Measurements from ENCODE around the gene NFIA.

The NFIA gene

DNA sequence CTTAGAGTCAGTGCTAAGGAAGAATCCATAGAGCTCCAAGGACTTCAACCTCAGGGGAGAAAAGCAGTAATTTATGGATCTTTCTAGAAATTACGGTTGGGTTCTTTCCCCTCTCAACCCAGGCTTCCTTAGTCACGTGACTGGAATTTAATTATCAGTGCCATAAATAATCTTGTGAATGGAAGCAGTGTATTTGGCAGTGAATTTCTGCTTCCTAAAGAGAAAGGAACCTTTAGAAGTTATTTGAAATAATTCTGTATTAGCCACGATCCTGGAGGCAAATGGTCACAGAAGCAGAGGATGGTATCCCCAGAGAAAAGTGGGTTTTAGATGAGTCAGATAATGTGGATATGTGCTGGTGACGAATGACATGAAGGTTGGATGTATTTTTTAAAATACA is 89.6 kb downstream of the NFIA start:
- peaks cover 3% of the 10 kb centered on the region for H3K79me2 ChIP-seq
- no peaks in the 10 kb centered on the region for H3K27me3 ChIP-seq (ENCODE audit: control insufficient read depth, insufficient read depth, low read length)
- no peaks in the 10 kb centered on the region for H3K36me3 ChIP-seq (ENCODE audit: control insufficient read depth, insufficient read depth, low read length)
- no peak overlapping the region for H3K4me2 ChIP-seq (ENCODE audit: low read length)
- H3K9me3 ChIP-seq (ENCODE audit: control insufficient read depth, low read length): no peaks in the 10 kb centered on the region
- H3K4me3 ChIP-seq (ENCODE audit: low read depth, low read length): no peak overlapping the region
- H3K4me1 ChIP-seq: peaks cover 18% of the 10 kb centered on the region
- H3K27ac ChIP-seq: no peak overlapping the region
- TF ChIP-seq, protein P1, sequence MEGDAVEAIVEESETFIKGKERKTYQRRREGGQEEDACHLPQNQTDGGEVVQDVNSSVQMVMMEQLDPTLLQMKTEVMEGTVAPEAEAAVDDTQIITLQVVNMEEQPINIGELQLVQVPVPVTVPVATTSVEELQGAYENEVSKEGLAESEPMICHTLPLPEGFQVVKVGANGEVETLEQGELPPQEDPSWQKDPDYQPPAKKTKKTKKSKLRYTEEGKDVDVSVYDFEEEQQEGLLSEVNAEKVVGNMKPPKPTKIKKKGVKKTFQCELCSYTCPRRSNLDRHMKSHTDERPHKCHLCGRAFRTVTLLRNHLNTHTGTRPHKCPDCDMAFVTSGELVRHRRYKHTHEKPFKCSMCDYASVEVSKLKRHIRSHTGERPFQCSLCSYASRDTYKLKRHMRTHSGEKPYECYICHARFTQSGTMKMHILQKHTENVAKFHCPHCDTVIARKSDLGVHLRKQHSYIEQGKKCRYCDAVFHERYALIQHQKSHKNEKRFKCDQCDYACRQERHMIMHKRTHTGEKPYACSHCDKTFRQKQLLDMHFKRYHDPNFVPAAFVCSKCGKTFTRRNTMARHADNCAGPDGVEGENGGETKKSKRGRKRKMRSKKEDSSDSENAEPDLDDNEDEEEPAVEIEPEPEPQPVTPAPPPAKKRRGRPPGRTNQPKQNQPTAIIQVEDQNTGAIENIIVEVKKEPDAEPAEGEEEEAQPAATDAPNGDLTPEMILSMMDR (IDR thresholded peaks at IDR 0.05): no peak
- no peak overlapping the region for H2AFZ ChIP-seq
- no peak overlapping the region for H3K9ac ChIP-seq

DNA sequence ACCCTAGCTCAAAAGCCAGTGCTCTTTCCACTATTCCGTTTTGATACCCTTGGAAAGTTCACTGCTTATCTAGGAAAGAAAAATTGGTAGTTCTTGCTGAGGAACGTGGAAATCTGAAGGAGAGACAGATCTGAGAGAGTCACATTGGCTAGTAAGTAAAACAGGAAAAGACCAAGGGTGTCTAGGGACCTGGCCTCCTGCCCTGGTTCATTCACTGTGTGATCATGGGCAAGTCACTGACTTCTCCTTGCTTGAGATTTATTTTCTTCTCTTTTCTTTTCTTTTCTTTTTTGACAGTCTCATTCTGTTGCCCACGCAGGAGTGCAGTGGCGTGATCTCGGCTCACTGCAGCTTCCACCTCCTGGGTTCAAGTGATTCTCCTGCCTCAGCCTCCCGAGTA is 90.8 kb downstream of the NFIA start:
- TF ChIP-seq, protein P1 (IDR thresholded peaks at IDR 0.05): no peak
- no peak overlapping the region for H3K4me2 ChIP-seq (ENCODE audit: low read length)
- peaks cover 18% of the 10 kb centered on the region for H3K4me1 ChIP-seq
- no peaks in the 10 kb centered on the region for H3K9me3 ChIP-seq (ENCODE audit: control insufficient read depth, low read length)
- H3K4me3 ChIP-seq (ENCODE audit: low read depth, low read length): no peak overlapping the region
- H2AFZ ChIP-seq: no peak overlapping the region
- no peak overlapping the region for H3K9ac ChIP-seq
- H3K27me3 ChIP-seq (ENCODE audit: control insufficient read depth, insufficient read depth, low read length): no peaks in the 10 kb centered on the region
- no peak overlapping the region for H3K27ac ChIP-seq
- H3K79me2 ChIP-seq: peaks cover 3% of the 10 kb centered on the region
- no peaks in the 10 kb centered on the region for H3K36me3 ChIP-seq (ENCODE audit: control insufficient read depth, insufficient read depth, low read length)

DNA sequence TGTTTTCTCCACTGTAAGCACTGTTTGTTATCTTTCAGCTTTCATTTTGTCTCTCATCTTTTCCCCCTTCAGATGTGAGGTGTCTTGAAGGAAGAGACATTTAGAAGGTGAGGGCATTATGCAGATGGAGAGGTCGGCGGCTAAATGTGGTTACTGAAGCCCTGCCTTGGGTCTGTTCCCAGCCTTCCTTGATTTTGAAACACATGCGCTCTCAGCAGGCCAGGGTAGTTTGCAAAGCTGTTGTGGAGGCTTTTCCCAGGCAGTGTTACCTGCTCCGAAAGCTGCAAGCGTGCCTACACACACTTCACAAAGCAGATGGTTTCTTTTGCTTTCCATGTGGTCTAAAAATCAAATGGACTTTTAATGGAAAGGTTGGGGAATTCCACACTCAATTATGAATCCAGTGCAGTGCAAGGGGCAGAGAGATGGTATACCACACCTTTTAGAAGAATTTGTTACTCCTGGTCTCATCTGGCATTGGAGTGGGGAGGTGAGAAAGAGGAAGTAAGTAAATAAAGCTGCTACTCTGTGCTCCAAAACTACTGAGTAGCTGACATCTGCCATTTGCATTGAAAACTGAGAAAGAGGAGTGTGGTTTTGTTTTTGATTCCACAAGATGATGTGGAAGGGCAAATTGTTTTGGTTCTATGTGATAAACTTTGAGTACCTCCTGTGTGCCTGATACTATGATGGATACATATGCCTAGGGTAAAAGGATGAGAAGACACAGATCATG is 91.9 kb downstream of the NFIA start:
- Histone ChIP-seq H3K36me3 (ENCODE audit: control insufficient read depth, insufficient read depth, low read length) (no peaks in the 10 kb centered on the region), H3K27me3 (ENCODE audit: control insufficient read depth, insufficient read depth, low read length) (no peaks in the 10 kb centered on the region), H3K27ac (no peak overlapping the region), H3K9me3 (ENCODE audit: control insufficient read depth, low read length) (no peaks in the 10 kb centered on the region), H3K79me2 (peaks cover 3% of the 10 kb centered on the region), H2AFZ (no peak overlapping the region), H3K9ac (no peak overlapping the region), H3K4me1 (peaks cover 14% of the 10 kb centered on the region), H3K4me2 (ENCODE audit: low read length) (no peak overlapping the region), H3K4me3 (ENCODE audit: low read depth, low read length) (no peak overlapping the region)
- TF ChIP-seq, protein P1 (IDR thresholded peaks at IDR 0.05): no peak

- H3K79me2 ChIP-seq: peaks cover 5% of the 10 kb centered on the region
- H3K9me3 ChIP-seq (ENCODE audit: control insufficient read depth, low read length): no peaks in the 10 kb centered on the region
- no peak overlapping the region for H3K4me3 ChIP-seq (ENCODE audit: low read depth, low read length)
- H2AFZ ChIP-seq: no peak overlapping the region
- no peak overlapping the region for H3K27ac ChIP-seq
- no peak overlapping the region for H3K9ac ChIP-seq
- H3K36me3 ChIP-seq (ENCODE audit: control insufficient read depth, insufficient read depth, low read length): no peaks in the 10 kb centered on the region
- no peaks in the 10 kb centered on the region for H3K27me3 ChIP-seq (ENCODE audit: control insufficient read depth, insufficient read depth, low read length)
- peaks cover 3% of the 10 kb centered on the region for H3K4me1 ChIP-seq
- H3K4me2 ChIP-seq (ENCODE audit: low read length): no peak overlapping the region
- TF ChIP-seq, protein P1 (IDR thresholded peaks at IDR 0.05): no peak
These were observed 93.6 kb downstream of the NFIA start for GRCh38 chr1:61175976-61176375.

All from parathyroid adenoma (tissue), 2 donors.